HG03139 (cell line): ENCODE data around the gene PHLPP1.
A peak's percentile ranks its signal among the peaks of the same experiment; 100 is the strongest.

Experiments
- ATAC-seq: cut with Tn5 transposase; IDR thresholded peaks from one replicate; pipeline ENCODE4 v1.9.1; 2021; ENCODE audit not compliant: unreplicated experiment

PHLPP1 gene

GRCh38 chr18:62717169-62717924, 2.0 kb downstream of the PHLPP1 start:
- no peak for ATAC-seq

GRCh38 chr18:62717925-62718800, 2.8 kb downstream of the PHLPP1 start:
- no peak for ATAC-seq

GRCh38 chr18:62720048-62720447, 4.7 kb downstream of the PHLPP1 start:
- no peak for ATAC-seq

GRCh38 chr18:62720766-62721613, 5.6 kb downstream of the PHLPP1 start:
- ATAC-seq = no peak

GRCh38 chr18:62721839-62722795, 6.8 kb downstream of the PHLPP1 start:
- ATAC-seq = no peak

- no peak for ATAC-seq
Observed at GRCh38 chr18:62723666-62724281, 8.4 kb downstream of the PHLPP1 start.

- ATAC-seq = no peak
Observed at GRCh38 chr18:62725896-62726295, 10.6 kb downstream of the PHLPP1 start.

GRCh38 chr18:62728254-62728653, 12.9 kb downstream of the PHLPP1 start:
- ATAC-seq = no peak

GRCh38 chr18:62729487-62730386, 14.4 kb downstream of the PHLPP1 start:
- ATAC-seq = peak; percentile 55

GRCh38 chr18:62730941-62731340, 15.6 kb downstream of the PHLPP1 start:
- no peak for ATAC-seq

- ATAC-seq = no peak
Observed at GRCh38 chr18:62732617-62733016, 17.3 kb downstream of the PHLPP1 start.

GRCh38 chr18:62734290-62734689, 18.9 kb downstream of the PHLPP1 start:
- no peak for ATAC-seq

GRCh38 chr18:62735387-62735786, 20.0 kb downstream of the PHLPP1 start:
- ATAC-seq = no peak

GRCh38 chr18:62736077-62736855, 20.9 kb downstream of the PHLPP1 start:
- ATAC-seq = no peak

- ATAC-seq = no peak
Observed at GRCh38 chr18:62737241-62737873, 22.0 kb downstream of the PHLPP1 start.

GRCh38 chr18:62738639-62739038, 23.3 kb downstream of the PHLPP1 start:
- ATAC-seq = no peak

GRCh38 chr18:62739911-62740310, 24.6 kb downstream of the PHLPP1 start:
- ATAC-seq = no peak
